Endothelial cell of umbilical vein (primary cell): ENCODE results near the gene SPON1.

ENCODE experiments used
- CTCF ChIP-seq, 2 donors: IDR thresholded peaks; 1 replicate in 1 of 2; 2 replicates in 1 of 2; pipeline ENCODE4 v1.5.1; 2011; ENCODE audit warnings: low read length in 2 of 2, mild to moderate bottlenecking in 2 of 2, moderate library complexity in 2 of 2, control low read depth in 1 of 2, inconsistent platforms in 1 of 2, low read depth in 1 of 2; ENCODE audit not compliant: insufficient read depth in 1 of 2; ENCODE audit errors: extremely low read depth in 1 of 2
- EZH2 ChIP-seq: IDR thresholded peaks from 2 replicates; pipeline ENCODE4 v1.6.1; 2012; ENCODE audit warnings: borderline replicate concordance, low read depth, mild to moderate bottlenecking, moderate library complexity, low read length, inconsistent platforms; ENCODE audit not compliant: severe bottlenecking
- FOS ChIP-seq: IDR thresholded peaks from 2 replicates; pipeline ENCODE4 v1.6.1; 2011; ENCODE audit warnings: mild to moderate bottlenecking, low read length, moderate library complexity, borderline replicate concordance; ENCODE audit not compliant: insufficient read depth
- JUN ChIP-seq: IDR thresholded peaks from 2 replicates; pipeline ENCODE4 v1.6.1; 2011; ENCODE audit warnings: borderline replicate concordance, low read depth; ENCODE audit not compliant: insufficient read length, insufficient read depth
- MAX ChIP-seq: IDR thresholded peaks from 2 replicates; pipeline ENCODE4 v1.6.1; 2011; ENCODE audit not compliant: insufficient read depth, insufficient read length
- MYC ChIP-seq: IDR thresholded peaks from one replicate; pipeline ENCODE4 v1.6.1; 2011; ENCODE audit warnings: mild to moderate bottlenecking, low read depth, low read length
- POLR2A ChIP-seq: IDR thresholded peaks from 2 replicates; pipeline ENCODE4 v1.6.1; 2012; ENCODE audit warnings: low read depth, mild to moderate bottlenecking, control low read depth, low read length
- POLR2AphosphoS5 ChIP-seq: IDR thresholded peaks from 2 replicates; pipeline ENCODE4 v1.6.1; 2012; ENCODE audit warnings: low read depth, mild to moderate bottlenecking, control low read depth, low read length, moderate library complexity; ENCODE audit not compliant: insufficient read depth

GRCh38 chr11:14184028-14184940 lies 221.8 kb downstream of the SPON1 start:
- TF ChIP-seq POLR2AphosphoS5 (no peak), CTCF (IDR thresholded peaks at IDR 0.05; ENCODE audit: extremely low read depth in 1 of 2, insufficient read depth in 1 of 2, low read depth in 1 of 2, low read length in 2 of 2) (no peak), FOS (no peak), MAX (no peak), JUN (no peak), POLR2A (no peak), EZH2 (no peak), MYC (no peak)
